NCI-H524 (cell line): ENCODE measurements around the gene ZBTB47.

Experiments used
- DNase-seq, 2 experiments: peaks; one replicate each; lab custom pipeline; 2025; lab: John Stamatoyannopoulos, UW

The ZBTB47 gene

DNA sequence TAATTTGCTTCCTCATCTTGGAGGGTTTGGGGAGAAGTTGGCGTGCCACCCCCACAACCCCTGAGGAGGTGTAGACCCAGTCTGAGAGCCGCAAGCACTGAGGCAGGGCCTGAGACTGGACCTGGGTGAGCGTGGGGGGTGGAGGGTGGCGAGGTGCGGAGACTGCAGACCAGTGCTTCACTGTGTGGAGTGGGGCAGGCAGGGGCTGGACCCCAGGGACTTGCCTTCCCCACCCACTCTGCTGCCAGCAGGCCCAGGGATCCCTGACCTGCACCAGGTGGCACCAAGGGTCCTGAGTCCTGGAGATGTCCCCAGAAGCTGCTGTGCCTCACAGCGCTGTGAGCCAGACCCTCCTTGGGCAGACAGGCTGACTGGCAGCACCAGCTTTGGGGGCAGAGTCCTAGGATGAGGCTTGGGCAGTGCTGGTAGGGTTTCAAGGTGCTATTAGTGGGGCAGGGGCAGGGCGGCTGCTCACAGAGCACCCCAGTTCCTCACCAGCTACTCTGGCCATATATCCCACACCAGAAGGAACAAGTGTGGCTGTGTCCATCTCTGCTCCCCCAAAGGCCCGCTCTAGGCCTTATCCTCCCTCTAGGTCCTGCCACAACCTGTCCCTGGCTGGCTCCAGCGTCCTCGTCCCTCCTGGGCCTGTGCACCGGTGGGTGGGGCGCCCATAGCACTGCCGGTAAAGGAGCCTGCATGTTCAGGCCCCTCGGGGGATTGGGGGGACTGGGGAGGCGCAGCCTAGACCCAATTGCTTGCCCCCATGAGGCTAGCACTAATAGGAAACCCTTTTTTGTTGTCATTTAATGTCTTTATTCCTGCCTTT, 11.8 kb downstream of the ZBTB47 start:
- DNase-seq: no peak

DNA sequence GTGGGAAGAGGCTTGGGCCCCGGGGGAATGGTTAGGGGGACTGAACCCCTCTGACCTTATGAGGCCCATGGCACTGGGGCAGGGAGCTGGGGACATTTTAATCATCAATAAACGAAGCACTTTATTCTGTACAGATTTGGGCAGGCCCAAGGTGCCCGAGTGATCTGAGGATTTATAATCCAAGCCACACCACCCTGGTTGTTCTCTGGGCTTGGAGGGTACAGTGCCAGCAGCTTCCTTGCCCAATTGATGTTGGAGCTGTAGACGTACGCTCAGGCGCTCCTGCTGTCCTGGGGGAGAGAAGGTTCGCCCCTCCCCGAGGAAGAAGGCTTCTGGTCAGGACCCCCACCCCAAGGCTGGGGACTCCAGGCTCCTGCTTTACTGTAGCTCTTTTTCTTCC, 12.5 kb downstream of the ZBTB47 start:
- no peak for DNase-seq

DNA sequence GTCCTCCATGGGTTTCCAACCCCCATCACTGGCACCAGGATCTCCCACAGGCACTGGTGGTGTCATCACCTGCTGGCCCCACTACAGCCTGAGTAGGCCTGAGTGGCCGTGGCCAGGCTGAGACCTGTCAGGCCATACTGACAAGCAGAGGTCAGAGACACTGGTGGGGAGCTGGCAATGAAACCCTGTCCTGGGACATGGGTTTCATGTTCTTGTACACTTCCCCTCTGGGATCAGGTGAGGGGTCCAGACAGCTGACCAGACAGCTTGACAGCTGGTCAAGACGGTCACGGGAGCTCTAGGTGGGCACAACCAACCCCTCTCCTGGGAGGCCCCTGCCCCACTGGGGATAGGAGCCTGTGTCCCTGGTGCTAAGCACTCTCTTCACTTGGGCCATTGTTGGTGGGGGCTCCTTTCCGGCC, 13.1 kb downstream of the ZBTB47 start:
- DNase-seq: no peak

DNA sequence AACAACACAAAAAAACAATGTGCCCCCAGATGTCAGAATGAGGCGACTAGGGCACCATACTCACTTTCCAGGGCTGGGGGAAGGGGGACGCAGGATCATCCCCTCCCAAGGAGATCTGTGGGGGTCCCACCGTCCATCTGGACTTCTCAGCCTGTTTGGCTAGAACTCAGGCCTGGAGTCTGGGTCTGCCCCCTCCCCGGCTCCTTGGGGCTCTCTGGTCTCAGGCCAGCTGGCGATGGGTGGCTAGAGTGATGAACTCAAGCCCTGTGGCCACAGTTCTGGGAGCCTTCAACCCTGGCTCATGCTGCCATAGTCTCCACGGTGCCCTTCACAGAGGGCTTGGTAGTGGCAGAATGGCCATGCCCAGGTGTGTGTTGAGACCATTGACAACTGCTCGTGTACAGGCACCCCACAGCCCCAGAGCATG, 13.6 kb downstream of the ZBTB47 start:
- no peak for DNase-seq

DNA sequence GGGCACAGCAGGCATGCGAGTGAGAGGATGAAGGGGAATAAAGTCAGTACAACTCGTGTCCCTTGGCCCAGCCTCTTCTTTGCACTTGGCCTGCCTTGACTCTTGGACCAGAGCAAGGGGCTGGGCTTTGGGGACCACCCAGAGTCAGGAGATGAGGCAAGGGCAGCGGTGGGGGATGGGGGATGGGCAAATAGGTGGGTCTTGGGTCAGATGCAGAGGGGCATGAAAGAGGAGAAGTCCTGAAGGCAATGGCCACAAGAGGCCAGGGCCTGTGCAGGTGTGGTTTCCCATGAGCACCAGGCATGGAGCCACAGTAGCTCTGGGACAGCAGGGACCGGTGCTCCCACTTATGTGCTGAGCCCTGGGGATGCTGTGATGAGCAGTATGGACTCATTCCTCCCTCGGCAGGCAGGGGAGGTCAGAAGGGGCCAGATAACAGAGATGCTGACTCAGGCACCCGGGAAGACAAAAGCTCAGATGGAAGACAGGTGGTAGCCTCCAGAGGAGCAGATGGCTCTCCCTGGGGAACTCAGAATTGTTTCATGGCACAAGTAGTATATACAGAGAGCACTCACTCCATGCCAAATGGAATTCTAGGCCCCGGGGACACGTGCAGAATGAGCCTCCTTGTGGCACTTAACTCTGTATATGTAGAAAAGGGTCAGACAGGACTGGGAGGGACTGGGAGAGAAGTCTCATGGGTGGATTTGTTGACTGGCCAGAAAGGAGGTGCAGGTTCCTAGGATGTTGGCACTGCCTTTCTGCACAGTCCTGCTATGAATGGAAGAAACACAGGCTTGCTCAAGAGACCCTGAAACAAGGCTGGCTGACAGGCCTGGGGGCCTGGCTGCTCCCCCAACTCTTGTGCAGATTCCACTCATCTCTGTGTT, 14.3 kb downstream of the ZBTB47 start:
- peak; percentile 96 to 98 for DNase-seq

DNA sequence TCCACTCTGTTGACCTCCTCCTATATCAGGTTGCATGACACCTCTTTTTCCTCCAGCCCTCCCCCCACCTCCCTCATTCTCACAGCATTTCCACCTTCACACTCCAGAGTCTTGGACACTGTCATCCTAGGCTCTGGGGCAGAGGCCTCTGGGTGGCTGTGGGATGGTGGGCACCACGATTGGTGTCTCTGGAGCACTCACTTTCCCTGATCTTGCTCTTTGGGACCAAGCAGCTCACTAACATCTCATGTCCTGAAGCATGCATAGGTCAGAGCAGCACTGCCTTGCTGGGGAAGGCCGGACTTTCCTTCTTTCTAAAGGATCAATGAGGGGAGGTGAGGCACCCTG, 14.9 kb downstream of the ZBTB47 start:
- DNase-seq: no peak

DNA sequence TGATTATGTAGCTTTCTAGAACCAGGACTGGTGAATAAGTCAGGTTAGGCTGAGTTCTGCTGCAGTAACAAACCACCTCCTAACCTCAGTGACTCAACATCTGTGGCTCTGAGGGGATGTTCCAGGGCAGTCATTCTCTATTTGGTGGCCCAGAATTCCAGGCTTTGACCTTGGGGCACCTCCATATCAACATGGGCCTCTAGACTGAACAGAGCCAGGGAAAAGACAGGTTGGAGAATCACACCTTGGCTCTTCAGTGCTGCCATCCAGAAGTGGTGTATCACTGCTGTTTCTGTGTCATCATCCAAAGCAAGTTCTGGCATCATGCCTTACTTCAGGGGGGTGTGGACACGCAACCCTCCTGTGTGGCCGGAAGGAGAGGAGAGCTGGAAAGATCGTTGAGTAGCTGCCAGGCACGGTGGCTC, 15.3 kb downstream of the ZBTB47 start:
- no peak for DNase-seq

DNA sequence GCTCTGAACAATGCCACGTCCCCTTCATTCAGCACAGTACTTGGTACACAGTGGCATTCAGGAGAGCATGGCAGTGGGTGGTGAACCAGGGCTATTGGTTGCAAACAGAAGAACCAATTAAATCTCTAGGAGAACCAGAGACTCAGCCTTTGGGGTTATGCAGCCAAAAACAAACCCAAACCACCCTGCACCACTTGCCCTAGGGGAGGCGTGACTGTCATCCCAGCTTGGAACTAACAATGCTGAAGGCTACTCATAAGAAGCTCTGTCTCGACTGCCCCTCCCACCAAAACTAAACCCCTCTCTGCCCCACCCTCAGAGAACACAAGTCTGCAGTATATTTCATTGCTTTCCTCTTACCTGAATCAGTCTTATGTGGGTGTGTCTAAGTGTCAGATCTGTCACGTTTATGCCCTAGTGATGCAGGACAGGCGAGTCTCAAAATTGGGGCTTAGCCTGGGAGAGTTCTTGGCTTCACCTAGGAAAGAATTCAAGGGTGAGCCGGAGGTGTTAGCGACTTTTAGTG, 16.6 kb downstream of the ZBTB47 start:
- no peak for DNase-seq

DNA sequence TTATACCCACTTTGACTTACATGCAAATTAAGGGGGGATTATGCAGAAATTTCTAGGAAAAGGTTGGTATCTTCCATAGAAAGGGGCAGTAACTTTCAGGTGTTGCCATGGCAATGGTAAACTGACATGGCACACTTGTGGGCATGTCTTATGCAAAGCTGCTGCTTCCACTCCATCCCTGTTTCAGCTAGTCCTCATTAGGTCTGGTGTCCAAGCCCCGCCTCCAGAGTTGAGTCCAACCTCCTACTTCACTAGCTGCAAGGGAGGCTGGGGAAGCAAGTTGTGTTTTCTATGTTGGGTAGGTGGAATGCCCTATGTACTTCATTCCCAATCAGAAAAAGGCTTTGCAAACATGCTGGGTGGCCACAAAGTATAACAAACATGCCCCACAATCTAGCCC, 17.2 kb downstream of the ZBTB47 start:
- no peak for DNase-seq

DNA sequence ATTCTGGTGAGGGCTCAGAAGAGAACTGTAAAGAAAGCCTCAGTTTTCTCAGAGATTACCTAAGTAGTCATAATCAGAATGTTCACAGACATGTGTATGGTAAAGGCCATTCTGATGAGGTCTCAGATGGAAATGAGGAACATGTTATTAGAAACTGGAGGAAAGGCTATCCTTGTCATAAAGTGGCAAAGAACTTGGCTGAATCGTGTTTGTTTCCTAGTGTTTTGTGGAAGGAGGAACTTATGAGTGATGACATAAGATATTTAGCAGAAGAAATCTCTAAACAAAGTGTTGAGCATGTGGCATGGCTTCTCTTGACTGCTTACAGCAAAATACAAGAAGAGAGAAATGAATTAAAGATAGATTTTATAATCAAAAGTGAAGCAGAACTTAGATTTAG, 19.0 kb downstream of the ZBTB47 start:
- no peak for DNase-seq

DNA sequence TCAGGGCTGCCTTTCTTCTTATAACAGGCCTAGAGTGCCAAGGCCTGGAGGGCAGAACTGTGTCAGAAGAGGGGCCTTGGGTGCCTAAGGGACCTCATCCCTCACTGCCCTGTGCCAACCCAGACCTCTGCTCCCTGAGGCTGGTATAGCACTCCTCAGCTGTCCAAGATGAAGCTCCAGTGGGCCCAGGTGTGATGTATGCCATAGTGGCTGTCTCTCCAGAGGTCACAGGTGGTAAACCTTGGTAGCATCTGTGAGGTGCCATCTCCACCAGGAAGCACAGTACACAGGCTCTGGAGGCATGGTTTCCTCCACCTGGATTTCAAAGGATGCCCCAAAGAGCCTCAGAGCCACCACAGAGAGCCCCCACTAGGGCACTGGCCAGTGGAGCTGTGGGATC, 19.6 kb downstream of the ZBTB47 start:
- DNase-seq: no peak

DNA sequence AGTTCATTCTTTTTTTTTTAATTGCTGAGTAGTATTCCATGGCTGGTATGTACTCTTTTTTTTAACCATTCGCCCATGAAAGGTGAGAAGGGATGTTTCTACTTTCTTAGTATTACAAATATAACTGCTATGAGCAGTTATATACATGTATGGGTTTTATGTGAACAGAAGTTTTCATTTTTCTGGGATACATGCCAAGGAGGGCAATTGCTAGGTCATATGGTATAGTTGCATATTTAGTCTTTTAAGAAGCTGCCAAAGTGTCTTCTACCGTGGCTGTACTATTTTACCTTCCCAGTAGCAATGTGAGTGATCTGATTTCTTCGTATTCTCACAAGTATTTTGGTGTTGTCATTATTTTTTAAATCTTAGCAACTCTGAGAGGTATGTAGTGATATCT, 20.6 kb downstream of the ZBTB47 start:
- DNase-seq: peak in 1 of 2 experiments; percentile 40

DNA sequence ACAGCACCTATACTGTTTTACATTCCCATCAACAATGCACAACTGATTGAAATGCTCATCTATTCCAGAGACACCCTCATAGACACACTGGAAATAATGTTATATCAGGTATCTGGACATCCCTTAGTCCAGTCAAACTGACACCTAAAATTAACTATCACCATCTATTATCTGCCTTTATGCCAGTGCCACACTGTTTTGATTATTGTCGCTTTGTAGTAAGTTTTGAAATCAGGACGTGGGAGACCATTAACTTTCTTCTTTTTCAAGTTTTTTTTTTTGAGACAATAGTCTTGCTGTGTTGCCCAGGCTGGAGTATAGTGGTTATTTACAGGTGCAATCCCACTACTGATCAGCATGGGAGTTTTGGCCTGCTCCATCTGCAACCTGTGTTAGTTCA, 22.4 kb downstream of the ZBTB47 start:
- DNase-seq: no peak

DNA sequence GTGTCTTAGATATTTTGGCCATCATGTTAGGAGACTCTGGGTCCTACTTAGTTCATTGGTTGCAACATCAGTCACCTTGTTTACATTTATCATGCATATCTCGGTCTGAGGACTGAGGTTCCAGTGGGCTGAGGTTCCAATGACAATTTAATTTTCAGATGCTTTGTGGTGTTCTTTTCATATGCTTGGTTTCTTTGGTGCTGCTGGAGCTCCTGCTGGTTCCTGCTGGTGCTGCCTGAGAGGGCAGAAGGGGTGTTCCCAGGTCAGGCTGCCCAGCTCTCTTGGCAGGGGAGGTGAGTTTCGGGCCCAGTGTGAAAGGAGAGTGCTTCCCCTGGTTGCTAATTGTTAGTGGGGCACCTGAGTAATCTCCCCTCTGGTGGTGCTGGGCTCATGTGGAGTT, 24.9 kb downstream of the ZBTB47 start:
- no peak for DNase-seq

DNA sequence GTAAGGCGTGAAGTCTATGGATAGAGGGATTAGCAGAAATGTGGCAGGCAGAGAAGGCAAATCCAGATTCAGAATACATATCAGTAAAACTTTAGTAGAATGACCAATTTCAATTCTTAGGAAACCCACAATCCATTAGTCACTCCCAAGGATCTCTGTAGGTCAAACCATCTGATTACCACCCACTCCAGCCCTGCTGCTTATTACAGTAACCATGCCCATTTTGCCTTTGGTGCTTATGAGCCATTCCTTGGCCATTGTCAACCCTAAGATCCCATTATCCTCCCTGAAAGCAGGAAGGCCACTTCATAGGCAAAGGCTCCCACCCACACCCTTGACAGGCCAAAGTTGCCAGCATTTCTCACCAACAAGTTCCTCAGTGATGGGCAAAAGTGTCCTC, 26.8 kb downstream of the ZBTB47 start:
- no peak for DNase-seq

DNA sequence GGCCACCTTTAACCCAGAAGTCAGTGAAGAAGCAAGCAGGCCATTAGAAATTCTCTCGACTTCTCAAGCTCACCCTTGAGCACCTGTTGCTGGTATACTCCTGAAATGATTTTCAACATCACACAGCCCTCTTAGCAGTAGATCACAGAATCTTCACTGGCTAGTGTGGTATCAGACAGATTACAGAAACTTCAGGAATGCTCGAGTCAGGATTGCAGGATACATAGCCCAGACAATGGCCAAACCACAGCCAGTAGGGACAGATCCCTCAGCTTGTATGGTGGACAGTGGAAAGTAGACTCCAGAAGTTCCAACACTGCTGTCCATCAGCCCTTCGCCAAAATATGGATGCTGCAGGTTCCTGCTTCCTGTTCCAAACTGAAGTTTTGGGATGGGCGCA, 27.3 kb downstream of the ZBTB47 start:
- DNase-seq: no peak

DNA sequence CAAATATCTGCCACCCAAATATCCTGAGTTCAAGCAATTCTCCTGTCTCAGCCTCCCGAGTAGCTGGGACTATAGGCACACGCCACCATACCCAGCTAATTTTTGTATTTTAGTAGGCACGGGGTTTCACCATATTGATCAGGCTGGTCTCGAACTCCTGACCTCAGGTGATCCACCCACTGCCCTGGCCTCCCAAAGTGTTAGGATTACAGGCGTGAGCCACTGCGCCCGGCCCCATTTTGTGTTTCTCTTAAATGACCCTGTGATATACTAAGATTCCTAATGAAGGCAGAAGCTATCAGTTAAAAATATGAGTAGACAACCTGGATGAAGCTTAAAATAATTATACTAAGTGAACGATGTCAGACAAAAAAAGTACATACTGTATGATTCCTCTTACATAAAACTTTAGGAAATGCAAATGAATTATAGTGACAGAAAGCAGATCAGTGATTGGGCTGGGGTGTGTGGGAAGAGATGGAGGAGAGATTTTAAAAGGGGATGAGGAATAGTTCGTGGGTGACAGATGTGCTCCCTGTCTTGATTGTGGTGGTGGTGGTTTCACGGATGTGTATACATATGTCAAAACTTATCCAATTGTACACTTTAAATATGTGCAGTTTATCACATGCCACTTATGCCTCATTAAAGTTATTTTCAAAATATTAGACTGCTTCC, 28.0 kb downstream of the ZBTB47 start:
- no peak for DNase-seq

DNA sequence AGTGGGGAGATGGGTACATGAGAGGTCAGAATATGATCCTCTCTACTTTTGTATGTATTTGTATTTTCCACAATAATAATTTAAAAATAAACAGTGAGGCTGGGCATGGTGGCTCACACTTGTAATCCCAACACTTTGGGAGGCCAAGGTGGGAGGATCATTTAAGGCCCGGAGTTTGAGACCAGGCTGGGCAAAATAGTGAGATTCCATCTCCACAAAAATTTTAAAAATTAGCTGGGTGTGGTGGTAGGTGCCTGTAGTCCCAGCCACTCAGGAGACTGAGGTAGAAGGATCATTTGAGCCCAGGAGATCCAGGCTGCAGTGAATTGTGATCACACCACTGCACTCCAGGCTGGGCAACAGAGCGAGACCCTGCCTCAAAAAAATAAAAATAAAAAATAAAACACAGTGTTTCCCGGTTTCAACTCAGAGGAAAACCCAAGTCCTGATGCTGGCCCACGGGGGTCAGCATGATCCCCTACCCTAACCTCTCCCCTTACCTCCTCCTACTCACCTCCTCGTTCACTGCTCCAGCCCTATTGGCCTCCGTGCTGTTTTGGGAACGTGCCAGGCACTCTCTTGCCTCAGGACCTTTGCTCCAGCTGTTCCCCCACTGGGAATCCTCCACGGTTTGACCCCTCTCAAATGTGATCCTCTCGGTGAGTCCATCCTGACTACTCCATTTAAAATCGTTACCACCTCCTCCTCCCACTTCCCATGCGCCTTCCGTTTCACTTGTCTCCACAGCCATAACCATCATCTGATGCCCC, 29.0 kb downstream of the ZBTB47 start:
- no peak for DNase-seq

DNA sequence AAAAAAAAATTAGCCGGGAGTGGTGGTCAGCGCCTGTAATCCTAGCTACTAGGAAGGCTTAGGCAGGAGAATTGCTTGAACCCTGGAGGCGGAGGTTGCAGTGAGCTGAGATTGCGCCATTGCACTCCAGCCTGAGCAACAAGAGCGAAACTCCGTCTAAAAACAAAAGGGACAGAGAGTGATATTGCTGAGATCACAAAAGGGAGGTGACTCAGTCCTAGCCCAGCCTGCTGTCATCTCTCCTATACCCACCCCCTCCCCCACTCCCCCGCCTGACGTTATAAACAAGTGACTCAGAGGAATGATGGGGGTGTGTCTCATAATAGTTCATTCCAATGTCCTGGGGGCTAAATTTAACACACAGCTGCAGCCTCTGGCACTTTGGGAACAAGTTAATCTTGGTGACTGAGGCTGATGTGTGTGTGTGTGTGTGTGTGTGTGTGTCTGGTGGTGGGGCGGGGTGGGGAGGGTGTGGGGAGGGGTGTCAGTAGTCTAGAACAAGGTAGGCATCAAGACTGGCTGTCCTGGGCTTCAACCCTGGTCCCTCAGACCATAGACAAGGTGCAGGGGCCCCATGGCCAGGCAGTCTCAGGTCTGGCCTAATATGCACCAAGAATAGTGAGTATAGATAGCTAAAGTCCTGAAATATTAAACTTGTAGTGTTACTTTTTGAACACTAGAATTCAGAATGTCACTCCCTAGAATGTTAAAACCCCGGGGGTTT, 30.5 kb downstream of the ZBTB47 start:
- no peak for DNase-seq

DNA sequence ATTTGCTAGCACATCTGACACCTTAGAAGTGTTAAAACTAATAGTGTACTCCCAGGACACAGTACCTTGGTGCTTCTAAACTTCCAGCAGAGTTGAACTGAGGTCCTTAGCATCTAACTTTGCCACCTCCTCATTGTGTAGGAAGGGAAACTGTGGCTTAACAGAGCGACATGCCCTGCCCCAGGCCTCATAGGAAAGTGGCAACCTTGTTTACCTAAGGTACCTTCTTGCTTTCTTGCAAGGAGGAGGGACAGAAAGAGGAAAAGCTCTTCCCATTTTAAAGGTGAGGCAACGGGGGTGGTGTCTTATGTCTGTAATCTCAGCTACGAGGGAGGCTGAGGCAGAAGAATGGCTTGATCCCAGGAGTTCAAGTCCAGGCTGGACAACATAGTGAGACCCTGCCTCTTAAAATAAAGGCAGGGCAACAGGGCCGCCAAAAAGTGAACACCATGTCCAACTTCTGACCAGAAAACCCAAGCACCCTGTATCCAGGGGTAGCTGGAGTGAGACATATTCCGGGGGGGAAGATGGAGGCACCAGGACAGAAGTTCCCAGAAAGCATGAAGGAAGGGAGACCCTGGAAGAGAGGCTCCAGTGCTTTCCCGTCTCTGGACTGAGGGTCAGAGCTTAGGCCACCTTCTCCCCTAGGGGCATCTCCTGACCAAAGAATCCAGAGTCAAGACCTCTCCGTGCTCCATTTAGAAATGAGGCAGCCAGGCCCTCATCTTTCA, 31.3 kb downstream of the ZBTB47 start:
- DNase-seq: no peak
